GM12874 (cell line): ENCODE data around the gene SOCS4.

ENCODE experiments used
- CTCF ChIP-seq: IDR thresholded peaks from 2 replicates; pipeline ENCODE4 v1.5.1; 2011; ENCODE audit warnings: low read depth, mild to moderate bottlenecking, control low read depth, low read length, moderate library complexity; ENCODE audit not compliant: insufficient read depth

Gene SOCS4

GRCh38 chr14:55026793-55027561 is at the start of gene SOCS4, which contains the start of gene WDHD1:
Gene SOCS4, plus strand, starts transcription at chr14:55027236. Its CDS starts 15,806 bp downstream, at chr14:55043042.
Gene WDHD1, minus strand, starts transcription at chr14:55027099. Its CDS starts 312 bp downstream, at chr14:55026787.
- 0 out of 2 replicates have a peak, but pooled peaks have one; percentile 17 for TF ChIP-seq CTCF

- no peak for TF ChIP-seq CTCF
Measured at GRCh38 chr14:54979039-54979438, 48.0 kb upstream of the SOCS4 start.

GRCh38 chr14:54981698-54982097 is 45.3 kb upstream of the SOCS4 start:
- TF ChIP-seq CTCF, result no peak

- TF ChIP-seq CTCF, result no peak
Measured at GRCh38 chr14:54985156-54985555, 41.9 kb upstream of the SOCS4 start.

- no peak for TF ChIP-seq CTCF
Measured at GRCh38 chr14:55000381-55000780, 26.7 kb upstream of the SOCS4 start.

GRCh38 chr14:55005071-55005470 is 22.0 kb upstream of the SOCS4 start:
- no peak for TF ChIP-seq CTCF

- no peak for TF ChIP-seq CTCF
Measured at GRCh38 chr14:55015006-55015405, 12.0 kb upstream of the SOCS4 start.
